Stimulated activated naive CD4-positive, alpha-beta T cell treated with Interleukin-2 at 50 U/mL for 16 hours (primary cell): ENCODE data around the gene LRRC28.
A peak's percentile ranks its signal among the peaks of the same experiment; 100 is the strongest.

Experiments used
- DNase-seq: peaks from one replicate; lab custom pipeline; 2025; lab: John Stamatoyannopoulos, UW

Gene LRRC28

GRCh38 chr15:99343208-99343607 lies 91.9 kb downstream of the LRRC28 start:
- DNase-seq, result no peak

- peak; percentile 6 for DNase-seq
Measured at GRCh38 chr15:99343881-99344551, 92.7 kb downstream of the LRRC28 start.

GRCh38 chr15:99344639-99345038 lies 93.4 kb downstream of the LRRC28 start:
- DNase-seq, result no peak

- no peak for DNase-seq
Measured at GRCh38 chr15:99345242-99345641, 94.0 kb downstream of the LRRC28 start.

GRCh38 chr15:99345832-99346462 lies 94.7 kb downstream of the LRRC28 start:
- DNase-seq, result no peak

- no peak for DNase-seq
Measured at GRCh38 chr15:99347574-99347973, 96.3 kb downstream of the LRRC28 start.

GRCh38 chr15:99348412-99348811 lies 97.1 kb downstream of the LRRC28 start:
- DNase-seq, result no peak

GRCh38 chr15:99350408-99350807 lies 99.1 kb downstream of the LRRC28 start:
- no peak for DNase-seq

GRCh38 chr15:99359769-99360168 lies 108.5 kb downstream of the LRRC28 start:
- DNase-seq, result no peak

GRCh38 chr15:99361545-99362185 lies 110.4 kb downstream of the LRRC28 start:
- no peak for DNase-seq

GRCh38 chr15:99365242-99365641 lies 114.0 kb downstream of the LRRC28 start:
- DNase-seq, result no peak

GRCh38 chr15:99366013-99366412 lies 114.7 kb downstream of the LRRC28 start:
- no peak for DNase-seq

- no peak for DNase-seq
Measured at GRCh38 chr15:99368743-99369142, 117.5 kb downstream of the LRRC28 start.

- no peak for DNase-seq
Measured at GRCh38 chr15:99369196-99369595, 117.9 kb downstream of the LRRC28 start.

- no peak for DNase-seq
Measured at GRCh38 chr15:99371180-99372103, 120.2 kb downstream of the LRRC28 start.

- no peak for DNase-seq
Measured at GRCh38 chr15:99385005-99385669, 133.9 kb downstream of the LRRC28 start.

GRCh38 chr15:99385865-99386264 lies 134.6 kb downstream of the LRRC28 start:
- DNase-seq, result no peak

GRCh38 chr15:99386391-99386790 lies 135.1 kb downstream of the LRRC28 start:
- no peak for DNase-seq

- DNase-seq, result no peak
Measured at GRCh38 chr15:99387421-99388168, 136.3 kb downstream of the LRRC28 start.

GRCh38 chr15:99390667-99391066 lies 139.4 kb downstream of the LRRC28 start:
- DNase-seq, result no peak

- no peak for DNase-seq
Measured at GRCh38 chr15:99393641-99394040, 142.4 kb downstream of the LRRC28 start.
